HCT116 (cell line): ENCODE measurements around the gene FHOD1. TPM values are rescaled to one million over a fixed set of nuclear protein-coding genes. Genes with fewer than 3 reads are reported as not detected.

Experiments
- ATAC-seq: fragments of 200-7000 bp; cut with Tn5 transposase; 2 replicates; pipeline ENCODE4 v1.9.1; 2020; ENCODE audit warnings: mild to moderate bottlenecking, moderate library complexity
- BruUV-seq: library from RNA; stranded (reverse); fragments of 400-500 nt; replicated peaks from 2 replicates; lab custom pipeline; 2021; lab: Mats Ljungman, UMichigan
- CTCF ChIA-PET: fragments of 300-600 bp; sonication (Branson Sonifier 250); formaldehyde crosslinking; loops from one replicate; lab custom pipeline; 2021; ENCODE audit warnings: antibody characterized with exemption; lab: Charles Lee
- POLR2A ChIA-PET: fragments of 300-600, 350-600 bp; sonication (Branson Sonifier 250); formaldehyde crosslinking; loops from one replicate; lab custom pipeline; 2021; ENCODE audit warnings: antibody characterized with exemption; lab: Charles Lee
- RAD21 ChIA-PET, 2 experiments: fragments of 300-600 bp; sonication (Branson Sonifier 250); formaldehyde crosslinking; loops; one replicate each; lab custom pipeline; 2023; ENCODE audit warnings: low total read pairs in 2 of 2; ENCODE audit not compliant: uncharacterized antibody in 2 of 2, unreplicated experiment in 2 of 2, low non-redundant PET in 1 of 2; lab: Charles Lee
- DNase-seq: peaks from one replicate; pipeline ENCODE4 v3.0.0-alpha.2; 2010; ENCODE audit warnings: low read depth, low spot score
- H2AFZ ChIP-seq: fragments of 200-600 bp; shearing (Covaris generic), sonication (generic); 2 replicates; pipeline ENCODE4 v1.6.1; 2017; ENCODE audit warnings: low read depth, mixed run types, mixed read lengths, antibody characterized with exemption, low read length; ENCODE audit not compliant: poor library complexity, severe bottlenecking
- H3K27ac ChIP-seq: 2 replicates; pipeline ENCODE4 v1.5.1; 2012; ENCODE audit warnings: low read depth, low read length
- H3K27me3 ChIP-seq: fragments of 200-600 bp; sonication (generic); 2 replicates; pipeline ENCODE4 v1.6.1; 2016; ENCODE audit warnings: mixed run types, low read length, mixed read lengths; ENCODE audit not compliant: insufficient read depth
- H3K36me3 ChIP-seq, 2 experiments: fragments of 200-500 bp in 1 of 2; fragments of 200-600 bp in 1 of 2; sonication (Bioruptor generic) in 1 of 2; sonication (generic) in 1 of 2; 2 replicates each; pipeline versions ENCODE4 v1.5.1 to v1.6.1; 2014 to 2016; ENCODE audit warnings: low read length in 2 of 2, inconsistent platforms in 1 of 2, mixed read lengths in 1 of 2, mixed run types in 1 of 2; ENCODE audit not compliant: insufficient read depth in 2 of 2, control insufficient read depth in 1 of 2
- H3K4me1 ChIP-seq, 2 experiments: fragments of 200-600 bp in 1 of 2; sonication (generic) in 1 of 2; 2 replicates each; pipeline versions ENCODE4 v1.5.1 to v1.6.1; 2012 to 2017; ENCODE audit warnings: low read length in 2 of 2, inconsistent platforms in 1 of 2, mild to moderate bottlenecking in 1 of 2, mixed read lengths in 1 of 2, mixed run types in 1 of 2, moderate library complexity in 1 of 2; ENCODE audit not compliant: insufficient read depth in 2 of 2, control insufficient read depth in 1 of 2
- H3K4me2 ChIP-seq: fragments of 200-600 bp; sonication (generic); 2 replicates; pipeline ENCODE4 v1.6.1; 2017; ENCODE audit warnings: mixed run types, low read length, mixed read lengths
- H3K4me3 ChIP-seq, 2 experiments: fragments of 200-600 bp in 1 of 2; sonication (generic) in 1 of 2; replicated peaks in 1 of 2; 2 replicates each; pipeline ENCODE4 v1.5.1; 2011 to 2016; ENCODE audit warnings: low read length in 2 of 2, control low read depth in 1 of 2, low read depth in 1 of 2, mild to moderate bottlenecking in 1 of 2, mixed read lengths in 1 of 2, mixed run types in 1 of 2
- H3K79me2 ChIP-seq: fragments of 200-600 bp; sonication (generic); 2 replicates; pipeline ENCODE4 v1.6.1; 2017; ENCODE audit warnings: mild to moderate bottlenecking, mixed run types, low read length, moderate library complexity, mixed read lengths; ENCODE audit not compliant: insufficient read depth
- H3K9ac ChIP-seq: fragments of 200-600 bp; sonication (generic); 2 replicates; pipeline ENCODE4 v1.6.1; 2016; ENCODE audit warnings: low read length, mixed read lengths
- H3K9me2 ChIP-seq: fragments of 200-600 bp; sonication (generic), shearing (Covaris generic); 2 replicates; pipeline ENCODE4 v1.6.1; 2017; ENCODE audit warnings: mixed run types, mild to moderate bottlenecking, moderate library complexity; ENCODE audit not compliant: insufficient read depth
- H3K9me3 ChIP-seq, 2 experiments: fragments of 200-500 bp in 1 of 2; fragments of 200-600 bp in 1 of 2; sonication (Bioruptor generic) in 1 of 2; sonication (generic) in 1 of 2; 2 replicates each; pipeline ENCODE4 v1.6.1; 2014 to 2017; ENCODE audit warnings: low read length in 2 of 2, mixed read lengths in 2 of 2, inconsistent platforms in 1 of 2, low read depth in 1 of 2, mild to moderate bottlenecking in 1 of 2, mixed run types in 1 of 2, moderate library complexity in 1 of 2; ENCODE audit not compliant: control insufficient read depth in 1 of 2, insufficient read depth in 1 of 2
- H4K20me1 ChIP-seq: fragments of 200-600 bp; sonication (generic), shearing (Covaris generic); 2 replicates; pipeline ENCODE4 v1.6.1; 2017; ENCODE audit warnings: mixed run types, mild to moderate bottlenecking, moderate library complexity; ENCODE audit not compliant: insufficient read depth
- RAD21 ChIP-seq: IDR thresholded peaks from 2 replicates; pipeline ENCODE4 v1.6.1; 2012; ENCODE audit warnings: low read depth, mild to moderate bottlenecking
- intact Hi-C: fragments of 100-400 bp; cut with micrococcal nuclease; formaldehyde crosslinking; loops from 2 replicates; pipeline ENCODE4 v1.10.0; 2022
- total RNA-seq: library from RNA; stranded (reverse); gene quantifications from one replicate; pipeline ENCODE4 v1.2.1, GENCODE V29; 2021; ENCODE audit not compliant: unreplicated experiment
- TF ChIP-seq, protein P1 (sequence below): IDR thresholded peaks from 2 replicates; pipeline ENCODE4 v1.6.1; 2012
- TF ChIP-seq, protein P2 (sequence below), 3 experiments: fragments of 200-600 bp in 1 of 3; sonication (generic) in 1 of 3; IDR thresholded peaks in 2 of 3; conservative IDR thresholded peaks in 1 of 3; 2 replicates each; pipeline ENCODE4 v1.5.1; 2012 to 2017; ENCODE audit warnings: low read depth in 2 of 3, low read length in 2 of 3, antibody characterized with exemption in 1 of 3, borderline replicate concordance in 1 of 3, control low read depth in 1 of 3, mild to moderate bottlenecking in 1 of 3, mixed read lengths in 1 of 3, mixed run types in 1 of 3, moderate library complexity in 1 of 3; ENCODE audit not compliant: insufficient read depth in 1 of 3
- TF ChIP-seq, protein P3 (sequence below): IDR thresholded peaks from 2 replicates; pipeline ENCODE4 v1.6.1; 2011; ENCODE audit warnings: mild to moderate bottlenecking, low read length, moderate library complexity; ENCODE audit not compliant: insufficient replicate concordance; ENCODE audit errors: extremely low read depth

Gene FHOD1
- total RNA-seq, 1 experiment from 2014 or later, result 69.2 TPM

DNA sequence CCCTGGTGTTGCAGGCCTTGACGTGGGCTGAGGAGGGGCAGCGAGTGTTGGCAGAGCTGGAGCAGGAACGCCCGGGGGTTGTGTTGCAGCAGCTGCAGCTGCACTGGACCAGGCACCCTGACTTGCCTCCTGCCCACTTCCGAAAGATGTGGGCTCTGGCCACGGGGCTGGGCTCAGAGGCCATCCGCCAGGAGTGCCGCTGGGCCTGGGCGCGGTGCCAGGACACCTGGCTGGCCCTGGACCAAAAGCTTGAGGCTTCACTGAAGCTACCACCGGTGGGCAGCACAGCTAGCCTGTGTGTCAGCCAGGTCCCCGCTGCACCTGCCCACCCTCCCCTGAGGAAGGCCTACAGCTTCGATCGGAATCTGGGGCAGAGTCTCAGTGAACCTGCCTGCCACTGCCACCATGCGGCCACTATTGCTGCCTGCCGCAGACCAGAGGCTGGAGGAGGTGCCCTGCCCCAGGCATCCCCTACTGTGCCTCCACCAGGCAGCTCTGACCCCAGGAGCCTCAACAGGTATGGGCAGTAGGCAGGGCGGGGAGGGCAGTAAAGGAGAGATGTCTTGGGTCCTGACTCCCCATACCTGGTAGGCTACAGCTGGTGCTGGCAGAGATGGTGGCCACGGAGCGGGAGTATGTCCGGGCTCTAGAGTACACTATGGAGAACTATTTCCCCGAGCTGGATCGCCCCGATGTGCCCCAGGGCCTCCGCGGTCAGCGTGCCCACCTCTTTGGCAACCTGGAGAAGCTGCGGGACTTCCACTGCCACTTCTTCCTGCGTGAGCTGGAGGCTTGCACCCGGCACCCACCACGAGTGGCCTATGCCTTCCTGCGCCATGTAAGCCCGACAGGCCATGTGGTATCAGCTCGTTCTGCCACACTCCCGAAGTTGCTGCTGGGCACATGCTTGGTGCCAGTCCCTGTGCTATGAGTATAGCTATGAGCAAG lies 37.7 kb upstream of the FHOD1 start:
- Histone ChIP-seq H3K4me1 (peaks cover 8 to 19% of the 10 kb centered on the region in 2 experiments), H4K20me1 (no peaks in the 10 kb centered on the region), H3K4me2 (no peak overlapping the region), H3K27ac (no peak overlapping the region), H3K27me3 (no peaks in the 10 kb centered on the region), H3K79me2 (no peaks in the 10 kb centered on the region), H3K36me3 (peaks cover 3 to 5% of the 10 kb centered on the region in 2 experiments; a peak in 2 of 4 replicates), H3K9me2 (no peaks in the 10 kb centered on the region), H3K9me3 (no peaks in the 10 kb centered on the region), H3K4me3 (no peak overlapping the region), H3K9ac (no peak overlapping the region), H2AFZ (no peak overlapping the region)
- DNase-seq (no peak), ATAC-seq (peak; percentile 73)
- RAD21 ChIA-PET, result no interaction called here
- TF ChIP-seq RAD21, result no peak
- TF ChIP-seq, protein P1, sequence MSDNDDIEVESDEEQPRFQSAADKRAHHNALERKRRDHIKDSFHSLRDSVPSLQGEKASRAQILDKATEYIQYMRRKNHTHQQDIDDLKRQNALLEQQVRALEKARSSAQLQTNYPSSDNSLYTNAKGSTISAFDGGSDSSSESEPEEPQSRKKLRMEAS, result no peak
- TF ChIP-seq, protein P2, sequence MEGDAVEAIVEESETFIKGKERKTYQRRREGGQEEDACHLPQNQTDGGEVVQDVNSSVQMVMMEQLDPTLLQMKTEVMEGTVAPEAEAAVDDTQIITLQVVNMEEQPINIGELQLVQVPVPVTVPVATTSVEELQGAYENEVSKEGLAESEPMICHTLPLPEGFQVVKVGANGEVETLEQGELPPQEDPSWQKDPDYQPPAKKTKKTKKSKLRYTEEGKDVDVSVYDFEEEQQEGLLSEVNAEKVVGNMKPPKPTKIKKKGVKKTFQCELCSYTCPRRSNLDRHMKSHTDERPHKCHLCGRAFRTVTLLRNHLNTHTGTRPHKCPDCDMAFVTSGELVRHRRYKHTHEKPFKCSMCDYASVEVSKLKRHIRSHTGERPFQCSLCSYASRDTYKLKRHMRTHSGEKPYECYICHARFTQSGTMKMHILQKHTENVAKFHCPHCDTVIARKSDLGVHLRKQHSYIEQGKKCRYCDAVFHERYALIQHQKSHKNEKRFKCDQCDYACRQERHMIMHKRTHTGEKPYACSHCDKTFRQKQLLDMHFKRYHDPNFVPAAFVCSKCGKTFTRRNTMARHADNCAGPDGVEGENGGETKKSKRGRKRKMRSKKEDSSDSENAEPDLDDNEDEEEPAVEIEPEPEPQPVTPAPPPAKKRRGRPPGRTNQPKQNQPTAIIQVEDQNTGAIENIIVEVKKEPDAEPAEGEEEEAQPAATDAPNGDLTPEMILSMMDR (IDR thresholded peaks at IDR 0.05 in 2 of 3, conservative IDR thresholded peaks at IDR 0.05 in 1 of 3; ENCODE audit: borderline replicate concordance in 1 of 3, insufficient read depth in 1 of 3, low read depth in 2 of 3, low read length in 2 of 3), result peak in 2 of 3 experiments; percentile 28 to 34; a peak in 3 of 6 replicates
- TF ChIP-seq, protein P3, sequence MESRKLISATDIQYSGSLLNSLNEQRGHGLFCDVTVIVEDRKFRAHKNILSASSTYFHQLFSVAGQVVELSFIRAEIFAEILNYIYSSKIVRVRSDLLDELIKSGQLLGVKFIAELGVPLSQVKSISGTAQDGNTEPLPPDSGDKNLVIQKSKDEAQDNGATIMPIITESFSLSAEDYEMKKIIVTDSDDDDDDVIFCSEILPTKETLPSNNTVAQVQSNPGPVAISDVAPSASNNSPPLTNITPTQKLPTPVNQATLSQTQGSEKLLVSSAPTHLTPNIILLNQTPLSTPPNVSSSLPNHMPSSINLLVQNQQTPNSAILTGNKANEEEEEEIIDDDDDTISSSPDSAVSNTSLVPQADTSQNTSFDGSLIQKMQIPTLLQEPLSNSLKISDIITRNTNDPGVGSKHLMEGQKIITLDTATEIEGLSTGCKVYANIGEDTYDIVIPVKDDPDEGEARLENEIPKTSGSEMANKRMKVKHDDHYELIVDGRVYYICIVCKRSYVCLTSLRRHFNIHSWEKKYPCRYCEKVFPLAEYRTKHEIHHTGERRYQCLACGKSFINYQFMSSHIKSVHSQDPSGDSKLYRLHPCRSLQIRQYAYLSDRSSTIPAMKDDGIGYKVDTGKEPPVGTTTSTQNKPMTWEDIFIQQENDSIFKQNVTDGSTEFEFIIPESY, result no peak
- BruUV-seq, result no TSS peak
- POLR2A ChIA-PET, result interaction anchor here (1.5 kb wide), 1 partner anchor 38 kb away, joined by 4 read pairs; the partner anchor contains the start of gene FHOD1
- intact Hi-C loops, result no loop called here
- CTCF ChIA-PET, result interaction anchor here (0.6 to 2.0 kb wide), 2 partner anchors 25 to 153 kb away, joined by 3 to 6 read pairs; no protein-coding TSS in a partner anchor
